ENCODE data around the gene ZNF385B. TPM values are rescaled to one million over a fixed set of nuclear protein-coding genes. Genes with fewer than 3 reads are reported as not detected.

ZNF385B gene
- total RNA-seq, 1 experiment from 2014 or later, result 0.28 TPM

- ATAC-seq, result no peak
- no peak for DNase-seq (ENCODE audit: low read depth, low spot score)
- BruUV-seq (replicated peaks), result no TSS peak
Measured at GRCh38 chr2:179657068-179657595, 204.3 kb downstream of the ZNF385B start.

GRCh38 chr2:179655627-179656026 lies 205.8 kb downstream of the ZNF385B start:
- CTCF ChIA-PET, result no interaction called here
- no peaks in the 10 kb centered on the region for H3K4me1 ChIP-seq (ENCODE audit: control insufficient read depth, insufficient read depth, low read length)
- H3K4me3 ChIP-seq (ENCODE audit: low read depth in 2 of 2, low read length in 2 of 2), result no peak overlapping the region
- DNase-seq (ENCODE audit: low read depth, low spot score) (no peak), ATAC-seq (no peak)
- no peaks in the 10 kb centered on the region for H3K9me3 ChIP-seq (ENCODE audit: control insufficient read depth, insufficient read depth, low read depth, low read length)
- intact Hi-C loops (cut with micrococcal nuclease; ENCODE audit: unreplicated experiment) (no loop called here), in situ Hi-C loops (cut with HindIII; ENCODE audit: low pct_unique_long_range_greater_than_20kb, low sequenced_read_pairs) (no loop called here)
- no peak overlapping the region for H3K27ac ChIP-seq (ENCODE audit: low read length)
- BruUV-seq (replicated peaks), result no TSS peak
- POLR2A ChIA-PET, result no interaction called here
- H3K27me3 ChIP-seq (ENCODE audit: control insufficient read depth, insufficient read depth, low read length), result no peaks in the 10 kb centered on the region
- no peaks in the 10 kb centered on the region for H3K36me3 ChIP-seq (ENCODE audit: control insufficient read depth, insufficient read depth, low read length)
- TF ChIP-seq CTCF (IDR thresholded peaks at IDR 0.05), result no peak
- no peak for TF ChIP-seq POLR2AphosphoS5 (IDR thresholded peaks at IDR 0.05; ENCODE audit: low read depth, low read length)
- no peak for TF ChIP-seq REST (IDR thresholded peaks at IDR 0.05; ENCODE audit: insufficient read depth in 1 of 2, low read depth in 2 of 2, low read length in 1 of 2)
- TF ChIP-seq TCF7L2 (IDR thresholded peaks at IDR 0.05; ENCODE audit: low read depth, low read length), result no peak
- TF ChIP-seq SIN3A (IDR thresholded peaks at IDR 0.05; ENCODE audit: borderline replicate concordance, insufficient read depth, low read depth, low read length), result no peak

More at GRCh38 chr2:179657068-179657595, 204.3 kb downstream of the ZNF385B start:
- no peaks in the 10 kb centered on the region for H3K4me1 ChIP-seq (ENCODE audit: control insufficient read depth, insufficient read depth, low read length)
- ChIA-PET CTCF (no interaction called here), POLR2A (no interaction called here)
- TF ChIP-seq REST (IDR thresholded peaks at IDR 0.05; ENCODE audit: insufficient read depth in 1 of 2, low read depth in 2 of 2, low read length in 1 of 2) (no peak), POLR2AphosphoS5 (IDR thresholded peaks at IDR 0.05; ENCODE audit: low read depth, low read length) (no peak), TCF7L2 (IDR thresholded peaks at IDR 0.05; ENCODE audit: low read depth, low read length) (no peak), SIN3A (IDR thresholded peaks at IDR 0.05; ENCODE audit: borderline replicate concordance, insufficient read depth, low read depth, low read length) (no peak), CTCF (IDR thresholded peaks at IDR 0.05) (no peak)
- no peaks in the 10 kb centered on the region for H3K9me3 ChIP-seq (ENCODE audit: control insufficient read depth, insufficient read depth, low read depth, low read length)
- no peak overlapping the region for H3K27ac ChIP-seq (ENCODE audit: low read length)
- H3K36me3 ChIP-seq (ENCODE audit: control insufficient read depth, insufficient read depth, low read length), result no peaks in the 10 kb centered on the region
- intact Hi-C loops (cut with micrococcal nuclease; ENCODE audit: unreplicated experiment), result no loop called here
- no peaks in the 10 kb centered on the region for H3K27me3 ChIP-seq (ENCODE audit: control insufficient read depth, insufficient read depth, low read length)
- in situ Hi-C loops (cut with HindIII; ENCODE audit: low pct_unique_long_range_greater_than_20kb, low sequenced_read_pairs), result no loop called here
- no peak overlapping the region for H3K4me3 ChIP-seq (ENCODE audit: low read depth in 2 of 2, low read length in 2 of 2)

Data from Panc1 (cell line).